HepG2 (cell line): ENCODE results near the gene WDR82. TPM values are rescaled to one million over a fixed set of nuclear protein-coding genes. Genes with fewer than 3 reads are reported as not detected.

Experiments
- HDAC2 ChIP-seq: sonication (generic); formaldehyde crosslinking; IDR thresholded peaks from 2 replicates; pipeline ENCODE4 v1.4.0; 2020; ENCODE audit warnings: missing genetic modification reagents
- MEIS2 ChIP-seq: sonication (generic); formaldehyde crosslinking; IDR thresholded peaks from 2 replicates; pipeline ENCODE4 v1.9.0; 2021; ENCODE audit warnings: mild to moderate bottlenecking, missing genetic modification reagents
- MXI1 ChIP-seq: IDR thresholded peaks from 3 replicates; pipeline ENCODE4 v1.6.1; 2012; ENCODE audit warnings: low read depth, low read length, inconsistent platforms, borderline replicate concordance
- NCOA5 ChIP-seq: sonication (generic); formaldehyde crosslinking; IDR thresholded peaks from 2 replicates; pipeline ENCODE4 v1.4.0; 2020; ENCODE audit warnings: missing genetic modification reagents
- PAWR ChIP-seq: sonication (generic); formaldehyde crosslinking; IDR thresholded peaks from 2 replicates; pipeline ENCODE4 v1.4.0; 2020; ENCODE audit warnings: missing genetic modification reagents, mild to moderate bottlenecking, borderline replicate concordance
- PHF8 ChIP-seq: sonication (generic); formaldehyde crosslinking; IDR thresholded peaks from 2 replicates; pipeline ENCODE4 v1.5.0; 2020; ENCODE audit warnings: missing genetic modification reagents
- POLR2AphosphoS2 ChIP-seq: IDR thresholded peaks from 2 replicates; pipeline ENCODE4 v1.6.1; 2011; ENCODE audit warnings: low read depth, low read length, improper control_type of control experiment
- RNF2 ChIP-seq: fragments of 450-650 bp; conservative IDR thresholded peaks from 2 replicates; pipeline ENCODE4 v1.6.1; 2016; ENCODE audit warnings: low read depth
- SMAD9 ChIP-seq: sonication (generic); formaldehyde crosslinking; IDR thresholded peaks from 2 replicates; pipeline ENCODE4 v1.5.1; 2020; ENCODE audit warnings: mild to moderate bottlenecking, missing genetic modification reagents
- STAT6 ChIP-seq: sonication (generic); formaldehyde crosslinking; IDR thresholded peaks from 2 replicates; pipeline ENCODE4 v1.4.0; 2020; ENCODE audit warnings: missing genetic modification reagents, mild to moderate bottlenecking, borderline replicate concordance
- ZNF143 ChIP-seq: sonication (generic); formaldehyde crosslinking; IDR thresholded peaks from 2 replicates; pipeline ENCODE4 v1.4.0; 2020; ENCODE audit warnings: missing genetic modification reagents
- ZNF207 ChIP-seq: fragments of 450-650 bp; IDR thresholded peaks from 2 replicates; pipeline ENCODE4 v1.6.1; 2016; ENCODE audit warnings: antibody characterized with exemption, borderline replicate concordance
- ZNF280D ChIP-seq: sonication (generic); formaldehyde crosslinking; IDR thresholded peaks from 2 replicates; pipeline ENCODE4 v1.5.1; 2020; ENCODE audit warnings: mild to moderate bottlenecking, missing genetic modification reagents
- ZNF770 ChIP-seq: sonication (generic); formaldehyde crosslinking; IDR thresholded peaks from 2 replicates; pipeline ENCODE4 v1.5.0; 2020; ENCODE audit warnings: mild to moderate bottlenecking, missing genetic modification reagents
- ZSCAN9 ChIP-seq: IDR thresholded peaks from 2 replicates; pipeline ENCODE4 v1.6.1; 2016; ENCODE audit warnings: borderline replicate concordance
- ZUFSP ChIP-seq: sonication (generic); formaldehyde crosslinking; IDR thresholded peaks from 2 replicates; pipeline ENCODE4 v1.9.0; 2021; ENCODE audit warnings: missing genetic modification reagents, mild to moderate bottlenecking, borderline replicate concordance
- polyA plus RNA-seq, 8 experiments: library from polyadenylated mRNA; depleted of rRNA in 3 of 8; stranded (reverse) in 7 of 8; unstranded in 1 of 8; fragments of >200 nt; fragmentation: Illumina TruSeq in 4 of 8; extraction: Trizol in 4 of 8; gene quantifications; 2 replicates each; pipeline versions ENCODE4 v1.2.1 to v1.2.3, GENCODE V29; 2011 to 2016; ENCODE audit warnings: low read depth in 4 of 8, missing spikeins in 1 of 8, mixed read lengths in 1 of 8; ENCODE audit not compliant: insufficient read depth in 1 of 8
- total RNA-seq, 5 experiments: library from RNA; depleted of rRNA; stranded (reverse); fragments of >200 nt; fragmentation: Illumina TruSeq; extraction: Trizol; gene quantifications; 2 replicates each; pipeline ENCODE4 v1.2.3, GENCODE V29; 2016; ENCODE audit warnings: low read depth in 1 of 5
- TF ChIP-seq, protein P1 (sequence below): sonication (generic); formaldehyde crosslinking; IDR thresholded peaks from 2 replicates; pipeline ENCODE4 v1.8.1; 2023; ENCODE audit warnings: mild to moderate bottlenecking, missing genetic modification reagents
- TF ChIP-seq, protein P2 (sequence below): sonication (generic); formaldehyde crosslinking; IDR thresholded peaks from 2 replicates; pipeline ENCODE4 v1.4.0; 2020; ENCODE audit warnings: mild to moderate bottlenecking, low read depth, missing genetic modification reagents

Gene WDR82
- total and polyA plus RNA-seq, 2 of the 13 experiments (the other 11 are each of a cell fraction or from before 2014, with no cell fraction given): 39.1 to 59.5 TPM

GRCh38 chr3:52238193-52238760 lies 40.2 kb downstream of the WDR82 start (continued):
- TF ChIP-seq ZNF280D (CRISPR knock-in tag) (peak; percentile 73; the same call in 1 of the 2 replicates), HDAC2 (CRISPR knock-in tag) (peak; percentile 71; the same call in 1 of the 2 replicates), STAT6 (CRISPR knock-in tag) (no peak; the same call in 1 of the 2 replicates), POLR2AphosphoS2 (no peak), NCOA5 (CRISPR knock-in tag) (no peak), MXI1 (peak; percentile 90), ZSCAN9 (CRISPR knock-in tag) (no peak), MEIS2 (0 out of 2 replicates have a peak, but pooled peaks have one; percentile 15), ZNF770 (no peak), PAWR (no peak), ZNF207 (no peak), ZUFSP (CRISPR knock-in tag) (no peak), SMAD9 (CRISPR knock-in tag) (no peak), PHF8 (peak; percentile 42), RNF2 (no peak), ZNF143 (CRISPR knock-in tag) (no peak)
- TF ChIP-seq, protein P1, sequence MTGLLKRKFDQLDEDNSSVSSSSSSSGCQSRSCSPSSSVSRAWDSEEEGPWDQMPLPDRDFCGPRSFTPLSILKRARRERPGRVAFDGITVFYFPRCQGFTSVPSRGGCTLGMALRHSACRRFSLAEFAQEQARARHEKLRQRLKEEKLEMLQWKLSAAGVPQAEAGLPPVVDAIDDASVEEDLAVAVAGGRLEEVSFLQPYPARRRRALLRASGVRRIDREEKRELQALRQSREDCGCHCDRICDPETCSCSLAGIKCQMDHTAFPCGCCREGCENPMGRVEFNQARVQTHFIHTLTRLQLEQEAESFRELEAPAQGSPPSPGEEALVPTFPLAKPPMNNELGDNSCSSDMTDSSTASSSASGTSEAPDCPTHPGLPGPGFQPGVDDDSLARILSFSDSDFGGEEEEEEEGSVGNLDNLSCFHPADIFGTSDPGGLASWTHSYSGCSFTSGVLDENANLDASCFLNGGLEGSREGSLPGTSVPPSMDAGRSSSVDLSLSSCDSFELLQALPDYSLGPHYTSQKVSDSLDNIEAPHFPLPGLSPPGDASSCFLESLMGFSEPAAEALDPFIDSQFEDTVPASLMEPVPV (CRISPR knock-in tag): 0 out of 2 replicates have a peak, but pooled peaks have one; percentile 34
- TF ChIP-seq, protein P2, sequence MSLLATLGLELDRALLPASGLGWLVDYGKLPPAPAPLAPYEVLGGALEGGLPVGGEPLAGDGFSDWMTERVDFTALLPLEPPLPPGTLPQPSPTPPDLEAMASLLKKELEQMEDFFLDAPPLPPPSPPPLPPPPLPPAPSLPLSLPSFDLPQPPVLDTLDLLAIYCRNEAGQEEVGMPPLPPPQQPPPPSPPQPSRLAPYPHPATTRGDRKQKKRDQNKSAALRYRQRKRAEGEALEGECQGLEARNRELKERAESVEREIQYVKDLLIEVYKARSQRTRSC (CRISPR knock-in tag): no peak
